Activated CD8-positive, alpha-beta memory T cell treated with anti-CD3 and anti-CD28 coated beads for 24 hours (primary cell): ENCODE measurements around the gene GPRIN3.
"Not testable (repeated sequence)": the region's sequence is repeated elsewhere in the genome, so short reads cannot be mapped to it uniquely, and the experiment has no call there.

Source experiments
- DNase-seq: peaks from one replicate; pipeline ENCODE4 v3.0.0-alpha.2; 2020

The GPRIN3 gene

DNA sequence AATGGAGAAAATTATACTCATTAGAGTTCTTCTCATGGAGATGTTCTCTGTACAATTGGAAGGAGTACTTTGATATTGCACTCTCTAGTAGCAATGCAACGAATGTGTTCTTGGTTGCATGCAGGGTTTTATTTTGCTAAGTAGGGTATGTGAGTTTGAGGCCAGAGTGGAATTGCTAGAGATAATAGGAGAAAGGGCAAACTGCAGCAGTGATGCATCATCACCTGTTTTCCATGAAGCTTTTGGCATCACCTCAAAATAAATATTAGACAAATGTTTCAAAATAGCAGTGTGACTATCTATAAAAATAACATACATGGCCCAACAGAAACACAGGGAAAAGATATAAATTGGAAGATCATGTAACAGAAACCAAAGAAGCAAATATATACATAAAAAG lies 103.0 kb downstream of the GPRIN3 start:
- no peak for DNase-seq

DNA sequence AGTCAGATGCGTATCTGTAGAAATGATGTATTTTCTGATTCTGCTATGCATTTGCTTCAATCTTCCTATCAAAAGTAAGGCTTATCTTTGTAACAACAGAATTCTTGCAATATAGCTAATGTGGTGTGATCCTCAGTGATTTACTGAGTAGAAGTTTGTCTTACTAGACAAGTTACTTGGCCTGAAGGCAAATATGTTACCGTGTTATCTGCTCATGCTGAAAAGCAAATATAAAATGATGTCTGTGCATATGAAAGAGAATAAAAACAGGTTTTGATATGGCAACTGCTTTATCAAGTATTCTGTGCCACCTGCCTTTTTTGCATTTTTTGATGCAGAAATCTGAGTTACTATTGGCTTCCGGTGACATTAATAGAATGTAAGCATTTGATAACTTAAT lies 103.7 kb downstream of the GPRIN3 start:
- no peak for DNase-seq

DNA sequence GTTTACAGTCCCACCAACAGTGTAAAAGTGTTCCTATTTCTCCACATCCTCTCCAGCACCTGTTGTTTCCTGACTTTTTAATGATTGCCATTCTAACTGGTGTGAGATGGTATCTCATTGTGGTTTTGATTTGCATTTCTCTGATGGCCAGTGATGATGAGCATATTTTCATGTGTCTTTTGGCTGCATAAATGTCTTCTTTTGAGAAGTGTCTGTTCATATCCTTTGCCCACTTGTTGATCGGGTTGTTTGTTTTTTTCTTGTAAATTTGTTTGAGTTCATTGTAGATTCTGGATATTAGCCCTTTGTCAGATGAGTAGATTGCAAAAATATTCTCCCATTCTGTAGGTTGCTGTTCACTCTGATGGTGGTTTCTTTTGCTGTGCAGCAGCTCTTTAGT lies 108.2 kb downstream of the GPRIN3 start:
- DNase-seq, result not testable (repeated sequence)

DNA sequence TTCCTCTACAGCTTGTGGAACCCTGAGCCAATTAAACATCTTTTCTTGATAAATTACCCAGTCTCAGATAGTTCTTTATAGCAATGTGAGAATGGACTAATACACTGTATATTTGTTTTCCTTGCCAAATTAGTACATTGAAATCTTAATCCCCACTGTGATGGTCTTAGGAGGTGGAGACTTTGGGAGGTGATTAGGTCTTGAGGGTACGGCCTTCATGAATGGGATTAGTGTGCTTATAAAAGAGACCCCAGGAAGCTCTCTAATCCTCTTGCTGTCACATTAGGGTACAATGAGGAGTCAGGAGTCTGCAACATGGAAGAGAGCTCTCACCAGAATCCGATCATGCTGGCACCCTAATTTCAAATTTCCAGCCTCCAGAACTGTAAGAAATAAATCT lies 109.7 kb downstream of the GPRIN3 start:
- no peak for DNase-seq

DNA sequence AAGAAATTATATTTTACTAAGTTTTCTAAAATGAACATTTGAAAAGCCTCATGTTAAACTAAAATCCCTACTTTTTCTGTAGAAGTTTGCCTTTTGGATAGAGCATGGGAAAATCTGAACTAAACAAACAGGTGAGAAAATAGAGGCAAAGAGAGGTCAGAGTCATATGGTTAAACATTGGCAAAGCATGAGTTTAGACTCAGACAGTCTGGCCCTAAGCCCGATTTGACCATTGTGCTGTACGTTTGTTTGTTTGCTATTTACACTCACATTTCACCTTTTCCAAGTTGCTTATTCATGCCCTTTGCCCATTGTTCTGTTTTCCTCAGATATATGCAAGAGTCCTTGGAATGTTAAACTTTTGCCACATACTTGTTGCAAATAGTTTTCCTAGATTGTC lies 110.9 kb downstream of the GPRIN3 start:
- DNase-seq, result no peak

DNA sequence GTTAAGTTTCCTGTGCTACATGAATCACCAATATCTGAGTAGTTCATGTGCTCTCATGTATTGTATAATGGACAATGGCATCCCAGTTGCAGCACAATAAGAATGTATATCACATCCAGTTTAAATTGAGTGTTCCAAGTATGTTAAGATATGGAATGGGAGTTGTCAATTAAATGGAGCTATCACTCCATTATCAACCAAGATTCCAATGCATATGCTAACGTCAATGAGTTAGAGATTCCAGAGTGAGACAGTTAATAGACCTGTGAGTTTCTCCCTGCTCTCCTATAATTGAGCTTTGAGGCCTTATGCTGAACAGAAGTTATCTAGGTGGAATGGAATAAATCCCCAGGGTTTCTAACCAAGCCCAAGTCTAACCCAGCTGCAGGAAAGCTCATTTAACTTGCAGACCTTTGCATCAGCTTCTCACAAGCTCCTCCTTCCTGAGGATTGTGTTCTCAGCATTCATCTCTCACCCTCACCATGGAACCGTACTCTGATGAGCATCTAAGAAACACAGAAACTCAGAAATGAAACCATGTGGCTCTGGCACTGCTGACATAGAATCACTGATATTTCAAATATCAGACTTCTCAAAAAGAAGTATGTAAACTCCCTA lies 111.4 kb downstream of the GPRIN3 start:
- DNase-seq, result no peak

DNA sequence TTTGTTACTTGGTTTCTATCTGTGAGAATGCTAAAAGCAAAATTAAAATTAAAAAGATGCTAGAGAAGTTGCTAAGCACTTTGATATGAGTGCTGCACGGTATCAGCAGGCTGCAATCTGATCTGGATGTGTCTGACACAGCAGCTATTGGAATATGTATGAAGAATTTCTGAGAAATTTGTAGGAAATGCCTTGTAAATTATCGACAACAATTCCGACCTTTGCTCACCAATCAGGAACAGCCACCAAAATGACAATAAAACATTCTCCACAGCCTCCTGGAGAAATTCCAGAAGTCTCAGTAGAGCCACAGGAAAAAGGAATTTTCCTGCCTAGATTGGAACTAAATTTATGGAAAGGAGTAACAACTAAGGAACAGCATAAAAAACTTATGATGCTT lies 113.8 kb downstream of the GPRIN3 start:
- no peak for DNase-seq
